Subcutaneous adipose tissue (tissue), 4 donors: Measurements from ENCODE around the gene KRTAP2-3. TPM values are rescaled to one million over a fixed set of nuclear protein-coding genes. Genes with fewer than 3 reads are reported as not detected.
"Not testable (repeated sequence)": the region's sequence is repeated elsewhere in the genome, so short reads cannot be mapped to it uniquely, and the experiment has no call there.

Experiments used
- total RNA-seq, 4 donors: library from RNA; depleted of rRNA; stranded (reverse); fragments of >200 nt; gene quantifications; one replicate each; pipeline ENCODE4 v1.1.0, GENCODE V29; 2016
- TF ChIP-seq, protein P1 (sequence below): fragments of 450-650 bp; IDR thresholded peaks from one replicate; pipeline ENCODE4 v1.5.1; 2016; ENCODE audit warnings: low read depth, mild to moderate bottlenecking, control low read depth, antibody characterized with exemption, moderate library complexity

KRTAP2-3 gene
- total RNA-seq, 4 donors from 2014 or later: not detected

- TF ChIP-seq, protein P1, sequence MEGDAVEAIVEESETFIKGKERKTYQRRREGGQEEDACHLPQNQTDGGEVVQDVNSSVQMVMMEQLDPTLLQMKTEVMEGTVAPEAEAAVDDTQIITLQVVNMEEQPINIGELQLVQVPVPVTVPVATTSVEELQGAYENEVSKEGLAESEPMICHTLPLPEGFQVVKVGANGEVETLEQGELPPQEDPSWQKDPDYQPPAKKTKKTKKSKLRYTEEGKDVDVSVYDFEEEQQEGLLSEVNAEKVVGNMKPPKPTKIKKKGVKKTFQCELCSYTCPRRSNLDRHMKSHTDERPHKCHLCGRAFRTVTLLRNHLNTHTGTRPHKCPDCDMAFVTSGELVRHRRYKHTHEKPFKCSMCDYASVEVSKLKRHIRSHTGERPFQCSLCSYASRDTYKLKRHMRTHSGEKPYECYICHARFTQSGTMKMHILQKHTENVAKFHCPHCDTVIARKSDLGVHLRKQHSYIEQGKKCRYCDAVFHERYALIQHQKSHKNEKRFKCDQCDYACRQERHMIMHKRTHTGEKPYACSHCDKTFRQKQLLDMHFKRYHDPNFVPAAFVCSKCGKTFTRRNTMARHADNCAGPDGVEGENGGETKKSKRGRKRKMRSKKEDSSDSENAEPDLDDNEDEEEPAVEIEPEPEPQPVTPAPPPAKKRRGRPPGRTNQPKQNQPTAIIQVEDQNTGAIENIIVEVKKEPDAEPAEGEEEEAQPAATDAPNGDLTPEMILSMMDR: no peak
These were observed 36.1 kb upstream of the KRTAP2-3 start for GRCh38 chr17:41096055-41096454.

DNA sequence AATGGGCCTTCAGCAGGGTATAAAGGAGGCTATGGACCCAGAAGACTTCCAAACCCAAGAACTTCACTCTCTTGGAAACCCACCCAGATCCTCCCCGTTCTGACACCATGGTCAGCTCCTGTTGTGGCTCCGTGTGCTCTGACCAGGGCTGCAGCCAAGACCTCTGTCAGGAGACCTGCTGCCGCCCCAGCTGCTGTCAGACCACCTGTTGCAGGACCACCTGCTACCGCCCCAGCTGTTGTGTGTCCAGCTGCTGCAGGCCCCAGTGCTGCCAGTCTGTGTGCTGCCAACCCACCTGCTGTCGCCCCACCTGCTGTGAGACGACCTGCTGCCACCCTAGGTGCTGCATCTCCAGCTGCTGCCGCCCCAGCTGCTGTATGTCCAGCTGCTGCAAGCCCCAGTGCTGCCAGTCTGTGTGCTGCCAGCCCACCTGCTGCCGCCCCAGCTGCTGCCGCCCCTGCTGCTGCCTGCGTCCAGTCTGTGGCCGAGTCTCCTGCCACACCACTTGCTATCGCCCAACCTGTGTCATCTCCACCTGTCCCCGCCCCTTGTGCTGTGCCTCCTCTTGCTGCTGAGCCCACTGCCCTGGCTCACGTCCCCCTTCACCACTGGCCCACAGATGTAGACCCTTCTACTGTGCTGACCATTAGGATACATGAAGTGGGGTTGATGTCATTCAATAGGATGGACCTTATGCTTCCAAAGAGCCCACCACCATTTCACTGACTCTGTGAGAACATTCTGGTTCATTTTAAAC, 24.4 kb upstream of the KRTAP2-3 start, which contains the start of gene KRTAP4-7:
TSS of gene KRTAP4-7 (plus strand) at position 51 of the 757 bp plus-strand sequence. CDS start at position 108, 57 bp downstream.
- TF ChIP-seq, protein P1: not testable (repeated sequence)

DNA sequence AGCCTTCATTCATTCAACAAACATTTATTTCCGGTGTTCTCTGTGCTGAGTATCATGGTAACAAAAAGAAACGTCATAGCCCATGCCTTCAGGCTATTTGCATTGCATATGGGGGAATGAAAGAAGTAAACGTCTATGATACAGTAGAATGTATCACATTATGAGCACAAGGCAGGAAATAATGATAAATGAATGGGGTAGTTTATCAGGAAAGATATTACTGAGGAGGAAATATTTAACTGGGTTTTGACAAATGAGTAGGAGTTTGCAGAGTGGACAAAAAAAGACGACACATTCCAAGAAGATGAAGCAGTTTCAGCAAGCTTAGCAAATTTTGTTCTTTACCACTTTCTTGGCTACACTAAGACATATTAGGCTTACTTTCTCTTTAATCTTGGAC, 22.7 kb upstream of the KRTAP2-3 start:
- TF ChIP-seq, protein P1: no peak

- TF ChIP-seq, protein P1: no peak
These were observed 16.9 kb upstream of the KRTAP2-3 start for GRCh38 chr17:41076788-41077187.

- TF ChIP-seq, protein P1: no peak
These were observed 13.8 kb upstream of the KRTAP2-3 start for GRCh38 chr17:41073676-41074075.

GRCh38 chr17:41071606-41072360, 11.9 kb upstream of the KRTAP2-3 start:
- TF ChIP-seq, protein P1: no peak

DNA sequence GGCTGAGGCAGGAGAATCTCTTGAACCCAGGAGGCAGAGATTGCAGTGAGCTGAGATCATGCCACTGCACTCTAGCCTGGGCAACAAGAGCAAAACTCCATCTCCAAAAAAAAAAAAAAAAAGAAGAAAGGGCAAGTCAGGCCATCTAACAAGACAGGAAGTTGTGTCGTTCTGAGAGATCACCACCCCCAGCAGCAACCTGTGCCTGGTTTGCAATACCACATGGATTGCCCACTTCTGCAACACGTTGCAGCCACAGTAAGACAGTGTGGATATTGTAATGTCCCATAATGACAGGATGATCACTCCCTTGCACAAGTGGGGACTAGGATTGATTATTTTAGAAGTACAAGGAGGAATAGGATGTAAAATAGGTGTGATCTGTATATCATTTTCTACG, 9.1 kb upstream of the KRTAP2-3 start:
- TF ChIP-seq, protein P1: no peak
